GM21360 (cell line): ENCODE results near the gene XRCC1.
"Not testable (repeated sequence)": the region's sequence is repeated elsewhere in the genome, so short reads cannot be mapped to it uniquely, and the experiment has no call there.

Source experiments
- ATAC-seq: cut with Tn5 transposase; IDR thresholded peaks from one replicate; pipeline ENCODE4 v1.9.1; 2021; ENCODE audit warnings: mild to moderate bottlenecking, moderate library complexity; ENCODE audit not compliant: unreplicated experiment

XRCC1 gene

GRCh38 chr19:43605875-43606568 is 30.7 kb upstream of the XRCC1 start:
- no peak for ATAC-seq

- ATAC-seq, result not testable (repeated sequence)
Observed at GRCh38 chr19:43600326-43600725, 25.0 kb upstream of the XRCC1 start.

GRCh38 chr19:43599635-43600295 is 24.4 kb upstream of the XRCC1 start:
- ATAC-seq, result no peak

- ATAC-seq, result no peak
Observed at GRCh38 chr19:43598445-43599240, 23.3 kb upstream of the XRCC1 start.

- no peak for ATAC-seq
Observed at GRCh38 chr19:43597876-43598275, 22.5 kb upstream of the XRCC1 start.

GRCh38 chr19:43596842-43597461 is 21.6 kb upstream of the XRCC1 start:
- no peak for ATAC-seq

- peak; percentile 78 for ATAC-seq
Observed at GRCh38 chr19:43595999-43596841, 20.9 kb upstream of the XRCC1 start, which contains the start of the genes IRGQ and ZNF576. Gene IRGQ (minus strand): TSS chr19:43596134. CDS start chr19:43595338, 796 bp downstream. Gene ZNF576 (plus strand): TSS chr19:43596595. CDS start chr19:43597109, 514 bp downstream.

- ATAC-seq, result no peak
Observed at GRCh38 chr19:43595605-43595998, 20.3 kb upstream of the XRCC1 start.

GRCh38 chr19:43594710-43595604 is 19.6 kb upstream of the XRCC1 start:
- no peak for ATAC-seq

GRCh38 chr19:43594081-43594697 is 18.9 kb upstream of the XRCC1 start:
- ATAC-seq, result no peak

- no peak for ATAC-seq
Observed at GRCh38 chr19:43592800-43593350, 17.5 kb upstream of the XRCC1 start.

GRCh38 chr19:43591904-43592772 is 16.8 kb upstream of the XRCC1 start:
- no peak for ATAC-seq

- ATAC-seq, result no peak
Observed at GRCh38 chr19:43589678-43590077, 14.4 kb upstream of the XRCC1 start.

GRCh38 chr19:43589277-43589676 is 13.9 kb upstream of the XRCC1 start:
- ATAC-seq, result no peak

- ATAC-seq, result not testable (repeated sequence)
Observed at GRCh38 chr19:43587029-43587428, 11.7 kb upstream of the XRCC1 start.

- no peak for ATAC-seq
Observed at GRCh38 chr19:43586346-43586745, 11.0 kb upstream of the XRCC1 start.

GRCh38 chr19:43584484-43584883 is 9.2 kb upstream of the XRCC1 start:
- no peak for ATAC-seq

- ATAC-seq, result no peak
Observed at GRCh38 chr19:43582495-43582894, 7.2 kb upstream of the XRCC1 start.
